Esophagus muscularis mucosa (tissue), 3 donors: ENCODE data around the gene UBA7.
"Not testable (repeated sequence)": the region's sequence is repeated elsewhere in the genome, so short reads cannot be mapped to it uniquely, and the experiment has no call there.

Source experiments
- CTCF ChIP-seq, 3 experiments: fragments of 200-600 bp in 2 of 3; fragments of 450-650 bp in 1 of 3; sonication (generic) in 2 of 3; IDR thresholded peaks; one replicate each; pipeline ENCODE4 v1.5.1; 2017 to 2019; ENCODE audit warnings: antibody characterized with exemption in 3 of 3, mild to moderate bottlenecking in 2 of 3, moderate library complexity in 1 of 3
- POLR2A ChIP-seq: fragments of 450-650 bp; IDR thresholded peaks from one replicate; pipeline ENCODE4 v1.6.1; 2017; ENCODE audit warnings: antibody characterized with exemption, moderate library complexity, mild to moderate bottlenecking, low read depth
- POLR2AphosphoS5 ChIP-seq, 2 donors: sonication (generic); formaldehyde crosslinking; IDR thresholded peaks; one replicate each; pipeline ENCODE4 v1.6.1; 2017; ENCODE audit warnings: antibody characterized with exemption in 2 of 2

DNA sequence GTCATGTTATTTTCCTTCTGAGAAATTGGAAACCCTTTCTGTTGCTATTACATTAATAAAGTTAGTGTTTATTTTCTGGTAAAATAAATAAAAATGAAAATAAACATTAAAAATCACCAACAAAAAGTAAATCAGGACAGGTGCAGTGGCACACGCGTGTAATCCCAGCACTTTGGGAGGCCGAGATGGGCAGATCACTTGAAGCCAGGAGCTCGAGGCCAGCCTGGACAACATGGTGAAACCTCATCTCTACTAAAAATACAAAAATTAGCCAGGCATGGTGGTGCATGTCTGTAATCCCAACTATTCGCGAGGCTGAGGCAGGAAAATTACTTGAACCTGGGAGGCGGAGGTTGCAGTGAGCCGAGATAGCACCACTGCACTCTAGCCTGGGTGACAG, 37.7 kb downstream of the UBA7 start:
- not testable (repeated sequence) for TF ChIP-seq CTCF (IDR thresholded peaks at IDR 0.05); POLR2A; POLR2AphosphoS5 (IDR thresholded peaks at IDR 0.05)
